Measurements from ENCODE around the gene CCNJL. TPM values are rescaled to one million over a fixed set of nuclear protein-coding genes. Genes with fewer than 3 reads are reported as not detected.

CCNJL gene
- total and polyA plus RNA-seq, 2 of the 8 experiments (the other 6 are each of a cell fraction or from before 2014, with no cell fraction given), result 34.6 to 44.7 TPM

- WGBS, 2 experiments (ENCODE audit: extremely low coverage in 1 of 2, insufficient coverage in 1 of 2, insufficient read length in 1 of 2, insufficient replicate concordance in 2 of 2, low coverage in 1 of 2, low lambda C conversion rate in 2 of 2, missing lambda C conversion rate in 1 of 2), result 89% methylated on average over 5 of the region's 5 CpGs; no CpG with 5 or more reads in 1 of the 2 experiments
- Histone ChIP-seq H4K8ac (ENCODE audit: extremely low read depth, insufficient read depth, low read length) (no peak overlapping the region), H2AFZ (ENCODE audit: low read length) (peak overlapping the region; percentile 81; the same call in 1 of the 2 replicates), H3K79me2 (ENCODE audit: control insufficient read depth in 1 of 2, insufficient read depth in 2 of 2, low read length in 2 of 2) (no peaks in the 10 kb centered on the region), H2BK15ac (ENCODE audit: low read length) (no peak overlapping the region), H2BK12ac (ENCODE audit: low read depth, low read length) (no peak overlapping the region), H3K56ac (replicated peaks; ENCODE audit: insufficient read length, low read depth, low read length) (no peak overlapping the region), H3K27me3 (replicated peaks in 1 of 4; ENCODE audit: control insufficient read depth in 3 of 4, extremely low read depth in 1 of 4, insufficient read depth in 3 of 4, low read length in 3 of 4) (no peaks in the 10 kb centered on the region), H2AK5ac (ENCODE audit: low read depth, low read length) (no peak overlapping the region), H3K14ac (ENCODE audit: insufficient read length) (no peak overlapping the region), H4K20me1 (replicated peaks in 1 of 2; ENCODE audit: control insufficient read depth in 1 of 2, insufficient read depth in 2 of 2, low read length in 2 of 2) (no peaks in the 10 kb centered on the region), H3K4me2 (ENCODE audit: insufficient read depth in 1 of 2, low read depth in 2 of 2, low read length in 2 of 2) (no peak overlapping the region), H2BK120ac (replicated peaks; ENCODE audit: low read depth, low read length) (no peak overlapping the region), H4K91ac (replicated peaks; ENCODE audit: insufficient read length, low read length) (no peak overlapping the region), H3K4me3 (ENCODE audit: extremely low read depth in 1 of 4, insufficient read depth in 2 of 4, low read depth in 3 of 4, low read length in 4 of 4) (no peak overlapping the region), H3K18ac (ENCODE audit: extremely low read depth, low read length) (no peak overlapping the region), H3K36me3 (ENCODE audit: control insufficient read depth in 2 of 4, insufficient read depth in 4 of 4, low read length in 3 of 4) (no peaks in the 10 kb centered on the region), H3K4me1 (replicated peaks in 1 of 4; ENCODE audit: control insufficient read depth in 3 of 4, insufficient read depth in 4 of 4, low read length in 3 of 4) (no peaks in the 10 kb centered on the region), H2BK5ac (ENCODE audit: low read depth, low read length) (no peak overlapping the region), H3K9ac (replicated peaks in 1 of 4; ENCODE audit: extremely low read depth in 1 of 4, low read depth in 3 of 4, low read length in 3 of 4) (no peak overlapping the region), H3K23me2 (ENCODE audit: low read depth, low read length) (no peaks in the 10 kb centered on the region), H3K79me1 (ENCODE audit: low read depth, low read length) (no peaks in the 10 kb centered on the region), H3K27ac (ENCODE audit: low read depth, low read length) (no peak overlapping the region), H2BK20ac (ENCODE audit: low read length) (no peak overlapping the region), H3K4ac (replicated peaks; ENCODE audit: insufficient read length, low read depth, low read length) (no peak overlapping the region), H3K9me3 (ENCODE audit: insufficient read depth in 2 of 2, low read depth in 1 of 2, low read length in 1 of 2) (no peaks in the 10 kb centered on the region), H3K23ac (ENCODE audit: insufficient read length) (no peak overlapping the region), H4K5ac (ENCODE audit: insufficient read length, low read depth, low read length) (no peak overlapping the region)
- FAIRE-seq, result no peak
- CTCF ChIA-PET (ENCODE audit: partially characterized antibody), result no interaction called here
- TF ChIP-seq CBX8 (IDR thresholded peaks at IDR 0.05; ENCODE audit: borderline replicate concordance, low read depth, low read length), result no peak
- 0 out of 2 replicates have a peak, but pooled peaks have one; percentile 19 for TF ChIP-seq USF2 (IDR thresholded peaks at IDR 0.05; ENCODE audit: low read length)
- TF ChIP-seq RXRA (IDR thresholded peaks at IDR 0.05; ENCODE audit: insufficient read depth, low read depth, low read length), result no peak
- POLR2A ChIA-PET (ENCODE audit: partially characterized antibody), result no interaction called here
- DNase-seq (ENCODE audit: low read depth in 1 of 2, low spot score in 2 of 2), result no peak
These were observed 98.8 kb downstream of the CCNJL start for GRCh38 chr5:160213537-160213936.

Data from H1 (cell line).